HG03196 (cell line): ENCODE data around the gene POTEM.
A peak's percentile ranks its signal among the peaks of the same experiment; 100 is the strongest.
"Not testable (repeated sequence)": the region's sequence is repeated elsewhere in the genome, so short reads cannot be mapped to it uniquely, and the experiment has no call there.

Experiments used
- ATAC-seq: cut with Tn5 transposase; IDR thresholded peaks from one replicate; pipeline ENCODE4 v1.9.1; 2021; ENCODE audit not compliant: unreplicated experiment

Gene POTEM

DNA sequence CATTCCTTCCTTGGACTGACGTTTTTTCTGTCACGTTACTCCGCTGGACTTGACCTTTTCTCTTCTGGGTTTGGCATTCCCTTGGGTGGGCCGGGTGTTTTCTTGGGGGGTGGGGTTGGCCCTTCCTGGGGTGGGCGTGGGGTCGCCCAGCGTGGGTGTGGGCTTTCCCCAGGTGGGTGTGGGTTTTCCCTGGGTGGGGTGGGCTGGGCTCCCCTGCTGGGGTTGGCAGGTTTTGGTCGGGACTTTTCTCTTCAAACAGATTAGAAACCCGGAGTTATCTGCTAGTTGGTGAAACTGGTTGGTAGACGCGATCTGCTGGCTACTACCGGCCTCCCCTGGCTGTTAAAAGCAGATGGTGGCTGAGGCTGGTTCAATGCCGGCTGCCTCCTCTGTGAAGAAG is at the start of gene POTEM:
POTEM (plus strand) TSS at position 301 of the 400 bp plus-strand sequence; CDS start at position 353, 52 bp downstream.
- ATAC-seq: not testable (repeated sequence)

DNA sequence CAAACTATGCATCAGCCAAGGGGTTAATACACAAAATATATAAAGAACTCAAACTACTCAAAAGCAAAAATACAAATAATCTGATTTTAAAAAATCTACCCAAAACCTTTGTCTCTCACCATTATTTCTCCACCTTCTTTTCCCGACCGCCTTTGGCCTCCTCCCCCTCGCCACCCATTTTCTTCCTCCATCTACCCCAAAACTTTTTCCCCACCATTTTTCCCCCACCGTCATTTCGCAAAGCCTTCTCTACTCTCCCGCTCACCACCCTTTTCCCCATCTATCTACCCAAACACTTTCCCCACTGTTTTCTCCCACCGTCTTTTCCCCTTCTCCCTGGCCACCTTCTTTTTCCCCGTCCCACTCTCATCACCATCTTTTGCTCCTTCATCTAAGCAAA is 48.9 kb upstream of the POTEM start:
- not testable (repeated sequence) for ATAC-seq

DNA sequence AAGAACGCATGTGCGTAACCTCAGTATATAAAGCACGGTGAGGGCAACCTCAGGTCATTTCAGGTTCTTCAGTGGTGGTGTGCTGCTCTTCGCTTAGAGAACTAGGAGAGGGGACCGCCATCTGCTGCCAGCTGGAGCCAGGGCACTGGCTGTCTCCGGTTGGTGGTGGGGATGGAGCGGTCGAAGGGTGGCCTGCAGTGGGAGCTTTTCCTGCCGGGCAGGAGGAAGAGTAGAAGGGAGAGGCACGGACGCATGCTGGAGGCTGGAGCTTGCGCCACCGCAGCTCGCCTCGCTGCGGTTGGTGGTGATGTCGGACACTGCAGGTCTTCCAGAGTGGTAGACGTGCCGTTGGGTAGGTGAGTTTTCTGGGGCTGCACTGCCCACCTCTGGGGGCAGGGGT is 47.2 kb upstream of the POTEM start:
- ATAC-seq: not testable (repeated sequence)

DNA sequence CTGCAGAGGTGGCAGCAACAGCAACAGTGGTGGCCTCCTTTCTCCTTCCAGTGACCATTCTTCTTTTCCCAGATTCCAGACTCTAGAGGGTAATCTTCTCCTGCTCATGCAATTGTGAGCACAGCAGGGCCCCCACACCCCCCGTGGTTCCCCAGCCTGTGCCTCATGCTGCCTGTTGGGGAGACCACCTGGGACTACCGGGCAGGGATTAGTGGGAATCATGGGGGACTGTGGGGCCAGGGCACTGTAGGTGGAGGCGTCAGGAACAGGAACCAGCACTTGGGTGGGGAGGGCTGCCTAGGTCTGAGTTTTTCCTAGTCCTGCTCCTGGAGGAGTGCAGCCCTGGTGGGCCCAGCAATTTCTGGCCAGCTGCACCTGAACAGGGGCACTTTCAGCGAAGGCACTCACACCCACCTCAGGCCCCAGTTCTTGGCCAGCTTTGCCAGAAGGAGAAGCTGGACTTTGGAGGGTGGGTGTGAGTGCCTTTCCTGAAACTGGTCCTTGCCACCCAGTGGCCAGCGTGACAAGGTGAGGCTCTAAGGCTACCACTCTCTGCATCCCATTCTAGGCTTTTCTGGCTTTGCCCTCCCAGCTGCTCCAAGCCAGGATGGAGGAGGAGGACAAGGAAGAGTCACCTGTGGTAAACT is 46.1 kb upstream of the POTEM start:
- not testable (repeated sequence) for ATAC-seq

DNA sequence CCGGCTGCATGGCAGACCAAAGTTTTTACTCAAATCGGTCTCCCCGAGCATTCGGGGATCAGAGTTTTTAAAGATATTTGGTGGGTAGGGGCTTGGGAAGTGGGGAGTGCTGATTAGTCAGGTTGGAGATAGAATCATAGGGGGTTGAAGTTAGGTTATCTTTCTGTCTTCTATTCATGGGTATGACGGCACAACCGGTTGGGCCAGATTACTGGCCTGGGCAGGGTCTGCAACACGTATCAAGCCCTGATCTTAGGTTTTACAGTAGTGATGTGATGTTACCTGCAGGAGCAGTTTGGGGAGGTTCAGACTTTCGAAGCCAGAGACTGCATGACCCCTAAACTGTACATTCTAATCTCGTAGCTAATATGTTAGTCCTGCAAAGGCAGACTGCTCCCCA is 30.4 kb upstream of the POTEM start:
- ATAC-seq: not testable (repeated sequence)

DNA sequence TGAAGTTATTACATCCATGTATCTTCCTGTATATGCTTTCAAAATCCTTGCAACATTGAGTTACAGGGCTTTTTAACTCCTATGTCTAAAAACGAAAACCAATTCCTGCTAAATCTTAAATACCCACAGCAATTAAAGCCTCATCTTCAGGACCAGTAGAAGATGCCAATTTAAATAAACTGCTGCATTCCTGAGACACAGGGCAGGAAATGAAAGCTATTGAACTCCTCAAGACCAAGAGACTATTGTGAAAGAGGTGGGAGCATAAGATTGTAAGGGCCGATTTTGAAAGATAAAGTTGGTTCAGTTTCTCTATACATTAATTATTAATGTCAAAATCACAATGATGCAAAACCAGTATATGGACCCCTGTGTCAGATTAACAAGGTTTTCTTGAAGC is 28.5 kb upstream of the POTEM start:
- not testable (repeated sequence) for ATAC-seq

DNA sequence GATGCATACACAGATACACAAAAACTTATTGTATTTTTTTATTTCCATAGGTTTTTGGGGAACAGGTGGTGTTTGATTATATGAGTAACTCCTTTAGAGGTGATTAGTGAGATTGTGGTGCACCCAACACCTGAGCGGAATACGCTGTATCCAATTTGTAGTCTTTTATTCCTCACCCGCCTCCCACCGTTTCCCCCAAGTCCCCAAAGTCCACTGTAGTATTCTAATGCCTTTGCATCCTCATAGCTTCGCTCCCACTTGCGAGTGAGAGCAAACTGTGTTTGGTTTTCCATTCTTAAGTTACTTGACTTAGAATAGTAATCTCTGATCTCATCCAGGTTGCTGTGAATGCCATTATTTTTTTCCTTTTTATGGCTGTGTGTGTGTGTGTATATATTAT is 17.3 kb upstream of the POTEM start:
- ATAC-seq: not testable (repeated sequence)

DNA sequence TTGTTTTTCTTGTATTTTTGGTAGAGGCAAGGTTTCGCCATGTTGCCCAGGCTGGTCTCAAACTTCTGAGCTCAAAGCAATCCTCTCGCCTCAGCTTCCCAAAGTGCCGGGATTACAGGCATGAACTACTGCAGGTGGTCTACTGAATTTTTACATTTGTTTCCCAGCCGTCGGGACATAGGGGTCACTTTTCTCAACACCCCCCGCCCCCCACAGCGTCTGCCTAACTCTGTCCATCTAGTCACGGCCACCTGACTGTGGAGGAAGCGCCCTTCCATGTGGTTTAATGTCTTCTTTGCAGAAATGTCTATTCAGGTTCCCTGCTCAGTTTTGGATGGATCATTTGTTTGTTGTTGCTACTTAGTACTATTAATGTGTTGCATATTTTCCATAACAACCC is 14.1 kb upstream of the POTEM start:
- ATAC-seq: not testable (repeated sequence)

DNA sequence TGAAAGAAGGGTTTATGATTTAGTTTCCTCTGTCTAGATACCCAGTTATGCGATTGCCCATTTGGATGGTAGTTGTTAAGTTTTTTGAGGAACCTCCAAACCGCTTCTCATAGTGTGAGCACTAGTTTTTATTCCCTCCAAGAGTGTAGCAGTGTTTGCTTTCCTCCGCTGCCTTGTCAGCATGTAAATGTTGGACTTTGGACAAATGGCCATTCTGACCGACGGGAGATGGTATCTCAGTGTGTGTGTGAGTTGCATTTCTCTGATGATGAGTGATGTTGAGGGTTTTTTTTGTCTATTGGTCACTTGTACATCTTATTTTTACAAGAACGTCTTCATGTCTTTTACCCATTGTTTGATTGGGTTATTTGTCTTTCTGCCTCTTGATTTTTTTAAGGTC is 11.4 kb upstream of the POTEM start:
- ATAC-seq: not testable (repeated sequence)

DNA sequence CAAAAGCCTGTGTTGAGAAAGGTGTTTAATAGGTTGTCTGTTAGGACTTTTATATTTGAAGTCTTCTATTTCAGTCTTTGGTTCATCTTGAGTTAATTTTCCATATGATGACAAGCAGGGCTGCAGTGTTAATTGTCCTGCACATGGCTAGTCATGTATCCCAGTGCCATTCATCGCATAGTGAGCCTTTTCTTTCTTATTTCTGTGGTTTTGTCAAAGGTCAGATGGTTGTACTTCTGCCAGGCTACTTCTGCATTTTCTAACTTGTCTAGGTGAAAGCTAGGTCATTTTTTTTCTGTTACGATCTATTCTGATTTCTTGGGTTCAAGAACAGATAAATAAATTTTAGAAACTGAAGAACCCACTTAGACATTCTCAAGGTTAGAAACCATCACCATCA is 5.7 kb upstream of the POTEM start:
- not testable (repeated sequence) for ATAC-seq

DNA sequence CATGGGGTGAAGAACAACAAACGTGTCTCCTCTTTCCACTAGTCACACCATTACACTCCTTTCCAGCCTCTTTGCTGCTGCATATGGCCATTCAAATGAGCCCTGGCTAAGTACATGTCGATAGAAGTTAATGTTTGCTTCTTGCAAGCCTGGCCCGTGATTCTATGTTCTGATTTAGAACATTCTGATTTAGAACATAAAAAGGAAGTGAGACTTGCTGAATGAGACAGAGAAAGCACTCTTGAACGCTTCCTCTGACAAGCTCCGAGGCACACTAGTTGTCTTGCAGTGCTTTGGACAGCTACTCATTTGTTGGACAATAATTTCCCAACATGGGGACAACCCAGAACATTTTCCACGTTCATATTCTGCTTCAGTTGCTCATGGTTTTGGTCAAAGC is 5.1 kb upstream of the POTEM start:
- ATAC-seq: peak; percentile 41

DNA sequence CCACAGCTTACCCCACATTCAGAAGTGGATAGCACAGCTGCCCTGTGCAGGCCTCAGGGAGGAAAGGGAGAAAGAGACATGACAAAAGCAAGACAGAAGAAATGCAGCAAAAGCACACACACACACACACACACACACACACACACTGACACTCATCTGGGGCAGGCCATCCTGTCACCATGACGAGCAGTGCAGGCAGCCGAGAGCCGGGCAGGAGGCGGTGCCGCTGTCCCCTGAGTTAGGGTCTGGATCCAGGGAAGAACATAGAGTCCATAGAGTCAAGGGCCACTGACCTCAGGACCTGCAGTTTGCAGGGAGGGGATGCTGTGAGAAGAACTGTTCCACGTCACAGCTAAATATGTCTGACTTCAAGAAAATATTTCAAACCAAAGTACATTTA is 4.0 kb upstream of the POTEM start:
- ATAC-seq: not testable (repeated sequence)

DNA sequence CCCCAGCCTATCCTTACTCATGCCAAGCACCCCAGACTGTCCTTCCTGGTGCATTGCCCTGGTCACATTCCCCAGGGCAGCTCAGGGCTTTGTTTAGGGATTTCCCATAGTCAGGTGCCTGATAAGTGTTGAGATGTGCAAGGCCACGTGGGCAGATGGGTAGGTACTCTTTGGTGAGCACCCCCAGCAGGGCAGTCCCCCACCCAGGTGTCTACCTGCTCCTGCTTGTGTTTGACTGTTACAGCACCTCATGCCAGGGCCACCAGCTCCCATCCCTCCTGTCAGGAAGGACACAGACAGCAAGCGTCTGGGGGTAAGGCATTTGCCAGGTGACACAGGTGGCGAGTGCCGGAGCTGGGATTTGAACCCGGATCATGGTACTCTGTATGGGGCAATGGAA is 2.4 kb upstream of the POTEM start:
- not testable (repeated sequence) for ATAC-seq

DNA sequence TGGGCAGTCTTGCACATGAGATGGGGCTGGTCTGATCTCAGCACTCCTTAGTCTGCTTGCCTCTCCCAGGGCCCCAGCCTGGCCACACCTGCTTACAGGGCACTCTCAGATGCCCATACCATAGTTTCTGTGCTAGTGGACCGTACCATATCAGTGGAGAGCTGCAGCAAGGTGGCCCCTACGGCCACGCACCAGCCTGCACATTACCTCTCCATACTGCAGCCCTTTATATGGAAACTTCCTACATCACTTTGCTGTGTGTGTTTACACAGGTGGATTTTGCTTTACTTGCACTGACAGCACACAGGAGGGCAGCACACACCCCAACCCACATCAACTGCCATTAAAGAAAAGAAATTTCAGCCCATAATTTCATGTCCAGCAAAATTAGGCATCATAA is 35.3 kb downstream of the POTEM start:
- not testable (repeated sequence) for ATAC-seq

DNA sequence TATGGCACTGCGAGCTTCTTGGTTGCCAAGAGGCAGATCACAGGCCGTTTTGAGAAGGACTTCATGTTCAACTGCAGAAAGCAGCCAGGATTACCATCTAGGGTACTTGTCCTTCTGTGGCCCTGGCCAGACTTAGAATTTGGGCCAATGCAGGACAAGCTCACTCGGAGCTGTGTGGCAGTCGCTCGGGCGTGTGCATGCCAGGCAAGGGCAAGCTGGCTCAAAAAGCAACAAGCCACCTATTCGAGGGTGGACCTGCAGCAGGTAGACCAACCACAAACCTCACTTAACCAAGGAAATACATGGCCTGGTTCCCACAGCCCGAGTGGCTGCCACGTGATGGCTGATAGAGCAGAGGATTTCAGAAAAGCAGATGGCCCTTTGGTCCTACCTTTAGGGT is 39.3 kb downstream of the POTEM start:
- ATAC-seq: not testable (repeated sequence)

DNA sequence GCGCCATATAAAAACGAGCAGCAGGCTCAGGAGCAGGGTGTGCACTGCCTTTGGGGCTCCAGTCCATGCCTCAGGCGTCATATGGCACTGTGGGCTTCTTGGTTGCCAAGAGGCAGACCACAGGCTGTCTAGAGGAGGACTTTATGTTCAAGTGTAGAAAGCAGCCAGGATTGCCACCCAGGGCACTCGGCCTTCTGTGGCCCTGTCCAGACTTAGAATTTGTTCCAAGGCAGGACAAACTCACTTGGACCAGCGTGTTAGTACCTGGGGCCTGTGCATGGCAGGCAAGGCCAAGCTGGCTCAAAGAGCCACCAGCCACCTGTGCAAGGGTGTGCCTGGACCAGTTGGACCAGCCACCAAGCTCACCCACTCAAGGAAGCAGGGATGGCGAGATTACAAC is 40.4 kb downstream of the POTEM start:
- ATAC-seq: not testable (repeated sequence)

DNA sequence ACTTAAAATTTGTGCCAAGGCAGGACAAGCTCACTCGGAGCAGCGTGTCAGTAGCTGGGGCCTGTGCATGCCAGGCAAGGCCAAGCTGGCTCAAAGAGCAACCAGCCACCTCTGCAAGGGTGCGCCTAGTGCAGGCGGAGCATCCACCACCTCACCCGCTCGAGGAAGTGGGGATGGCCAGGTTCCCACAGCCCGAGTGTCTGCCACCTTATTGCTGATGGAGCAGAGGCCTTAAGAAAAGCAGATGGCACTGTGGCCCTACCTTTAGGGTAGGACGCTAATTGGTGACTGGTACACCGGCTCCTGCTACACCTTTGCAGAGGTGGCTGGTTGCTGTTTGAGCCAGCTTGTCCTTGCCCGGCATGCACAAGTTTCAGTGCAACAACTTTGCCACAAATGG is 43.8 kb downstream of the POTEM start:
- ATAC-seq: not testable (repeated sequence)

DNA sequence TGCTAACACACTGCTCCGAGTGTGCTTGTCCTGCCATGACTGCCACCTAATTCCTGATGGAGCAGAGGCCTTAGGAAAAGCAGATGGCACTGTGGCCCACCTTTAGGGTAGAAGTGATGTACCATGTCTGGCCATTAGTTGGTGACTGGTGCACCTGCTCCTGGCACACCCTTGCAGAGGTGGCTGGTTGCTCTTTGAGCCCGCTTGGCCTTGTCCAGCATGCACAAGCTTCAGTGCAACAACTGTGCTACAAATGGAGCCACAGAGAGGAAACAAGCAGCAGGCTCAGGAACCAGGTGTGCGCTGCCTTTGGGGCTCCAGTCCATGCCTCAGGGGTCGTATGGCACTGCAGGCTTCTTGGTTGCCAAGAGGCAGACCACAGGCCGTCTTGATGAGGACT is 44.5 kb downstream of the POTEM start:
- ATAC-seq: not testable (repeated sequence)

DNA sequence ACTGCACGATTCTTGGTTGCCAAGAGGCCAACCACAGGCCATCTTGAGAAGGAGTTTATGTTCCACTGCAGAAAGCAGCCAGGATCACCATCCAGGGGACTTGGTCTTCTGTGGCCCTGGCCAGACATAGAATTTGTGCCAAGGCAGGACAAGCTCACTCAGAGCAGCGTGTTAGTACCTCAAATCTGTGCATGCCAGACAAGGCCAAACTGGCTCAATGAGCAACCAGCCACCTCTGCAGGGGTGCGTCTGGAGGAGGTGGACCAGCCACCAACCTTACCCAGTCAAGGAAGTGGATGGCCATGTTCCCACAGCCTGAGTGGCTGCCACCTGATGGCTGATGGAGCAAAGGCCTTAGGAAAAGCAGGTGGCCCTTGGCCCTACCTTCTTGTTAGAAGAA is 48.0 kb downstream of the POTEM start:
- not testable (repeated sequence) for ATAC-seq

DNA sequence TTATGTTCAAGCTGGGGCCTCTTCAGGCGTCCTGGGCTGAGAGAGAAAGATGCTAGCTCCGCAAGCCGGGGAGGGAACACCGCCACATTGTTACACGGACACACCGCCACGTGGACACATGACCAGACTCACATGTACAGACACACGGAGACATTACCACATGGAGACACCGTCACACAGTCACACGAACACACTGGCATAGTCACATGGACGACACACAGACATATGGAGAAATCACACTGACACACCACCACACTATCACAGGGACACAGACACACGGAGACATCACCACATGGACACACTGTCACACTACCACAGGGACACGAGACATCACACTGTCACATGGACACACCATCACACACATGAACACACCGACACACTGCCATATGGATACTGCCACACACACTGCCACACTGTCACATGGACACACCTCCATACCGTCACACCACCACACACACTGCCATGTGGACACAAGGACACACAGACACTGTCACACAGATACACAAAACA is 57.9 kb downstream of the POTEM start:
- not testable (repeated sequence) for ATAC-seq

DNA sequence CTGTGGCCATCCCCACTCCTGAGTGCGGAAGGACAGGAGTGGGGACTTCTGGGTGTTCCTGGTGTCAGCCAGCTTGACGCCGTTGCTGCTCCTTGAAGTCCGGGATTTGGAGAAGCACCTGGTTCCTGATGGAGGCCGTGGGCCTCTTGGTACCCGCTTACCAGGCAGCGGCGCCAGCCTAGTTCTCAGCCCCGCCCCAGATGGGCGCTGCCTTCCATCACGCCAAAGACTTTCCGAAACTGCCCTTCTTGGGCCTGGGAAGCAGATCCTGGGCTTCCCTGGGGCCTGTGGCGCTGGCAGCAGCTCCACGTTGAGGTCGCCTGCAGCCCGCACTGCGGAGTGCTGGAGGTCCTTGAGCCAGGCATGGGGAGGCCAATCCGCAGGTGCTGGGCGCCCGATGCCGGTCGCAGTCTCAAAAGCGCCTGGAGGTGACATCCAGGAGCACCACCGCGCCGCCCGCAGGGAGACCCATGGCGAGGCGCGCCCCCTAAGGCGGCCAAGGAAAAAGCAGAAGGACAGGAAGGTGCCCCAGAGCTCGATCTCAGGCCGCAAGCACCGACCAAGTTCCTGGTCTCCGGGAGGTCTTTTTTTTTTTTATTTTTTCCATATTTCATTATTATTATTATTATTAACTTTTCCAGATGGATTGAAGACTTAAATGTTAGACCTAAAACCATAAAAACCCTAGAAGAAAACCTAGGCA is 59.6 kb downstream of the POTEM start:
- ATAC-seq: not testable (repeated sequence)

DNA sequence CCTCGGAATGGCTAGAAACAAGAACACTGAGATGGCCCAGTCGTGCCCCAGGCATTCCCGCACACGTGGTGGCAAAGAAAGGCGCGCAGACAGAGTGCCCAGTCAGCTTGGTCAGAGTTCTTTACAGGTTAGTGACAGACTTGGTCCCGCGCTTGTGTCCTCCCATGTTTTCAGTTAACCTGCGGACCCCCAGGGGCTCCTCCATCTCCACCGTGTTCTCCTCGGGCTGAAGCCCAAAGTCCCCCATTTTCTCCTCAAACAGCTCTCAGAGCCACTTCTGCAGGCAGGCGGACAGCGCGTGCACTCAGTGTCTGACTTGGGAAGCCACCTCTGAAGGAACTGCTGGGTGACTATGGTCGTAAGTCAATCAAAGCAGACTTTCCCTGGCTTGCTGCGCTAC is 60.7 kb downstream of the POTEM start:
- not testable (repeated sequence) for ATAC-seq
